OCI-LY7 (cell line): ENCODE results near the gene ASB5.

Source experiments
- CTCF ChIP-seq: fragments of 200-600 bp; sonication (generic); conservative IDR thresholded peaks from 2 replicates; pipeline ENCODE4 v1.5.1; 2014; ENCODE audit warnings: mild to moderate bottlenecking, antibody characterized with exemption, low read length, moderate library complexity, mixed read lengths
- EZH2phosphoT487 ChIP-seq: fragments of 200-600 bp; sonication (generic); IDR thresholded peaks from 2 replicates; pipeline ENCODE4 v1.6.1; 2018; ENCODE audit warnings: low read depth, borderline replicate concordance, mild to moderate bottlenecking, mixed run types, antibody characterized with exemption, low read length, moderate library complexity, mixed read lengths

- no peak for TF ChIP-seq EZH2phosphoT487
- no peak for TF ChIP-seq CTCF
Measured at GRCh38 chr4:176261018-176261417, 8.0 kb downstream of the ASB5 start.
